Esophagus muscularis mucosa (tissue), 4 donors: ENCODE measurements around the gene DOCK6.

Source experiments
- CTCF ChIP-seq, 3 experiments: fragments of 200-600 bp in 2 of 3; fragments of 450-650 bp in 1 of 3; sonication (generic) in 2 of 3; IDR thresholded peaks; one replicate each; pipeline ENCODE4 v1.5.1; 2017 to 2019; ENCODE audit warnings: antibody characterized with exemption in 3 of 3, mild to moderate bottlenecking in 2 of 3, moderate library complexity in 1 of 3
- EP300 ChIP-seq: sonication (generic); formaldehyde crosslinking; IDR thresholded peaks from one replicate; pipeline ENCODE4 v1.6.1; 2017; ENCODE audit warnings: antibody characterized with exemption
- POLR2A ChIP-seq: fragments of 450-650 bp; IDR thresholded peaks from one replicate; pipeline ENCODE4 v1.6.1; 2017; ENCODE audit warnings: antibody characterized with exemption, moderate library complexity, mild to moderate bottlenecking, low read depth
- POLR2AphosphoS5 ChIP-seq, 2 donors: sonication (generic); formaldehyde crosslinking; IDR thresholded peaks; one replicate each; pipeline ENCODE4 v1.6.1; 2017; ENCODE audit warnings: antibody characterized with exemption in 2 of 2

GRCh38 chr19:11175920-11176319 lies 86.4 kb downstream of the DOCK6 start:
- no peak for TF ChIP-seq CTCF (IDR thresholded peaks at IDR 0.05)
- no peak for TF ChIP-seq POLR2A
- no peak for TF ChIP-seq POLR2AphosphoS5 (IDR thresholded peaks at IDR 0.05)
- TF ChIP-seq EP300 = no peak
